ENCODE results near the gene KCNH5.

KCNH5 gene

DNA sequence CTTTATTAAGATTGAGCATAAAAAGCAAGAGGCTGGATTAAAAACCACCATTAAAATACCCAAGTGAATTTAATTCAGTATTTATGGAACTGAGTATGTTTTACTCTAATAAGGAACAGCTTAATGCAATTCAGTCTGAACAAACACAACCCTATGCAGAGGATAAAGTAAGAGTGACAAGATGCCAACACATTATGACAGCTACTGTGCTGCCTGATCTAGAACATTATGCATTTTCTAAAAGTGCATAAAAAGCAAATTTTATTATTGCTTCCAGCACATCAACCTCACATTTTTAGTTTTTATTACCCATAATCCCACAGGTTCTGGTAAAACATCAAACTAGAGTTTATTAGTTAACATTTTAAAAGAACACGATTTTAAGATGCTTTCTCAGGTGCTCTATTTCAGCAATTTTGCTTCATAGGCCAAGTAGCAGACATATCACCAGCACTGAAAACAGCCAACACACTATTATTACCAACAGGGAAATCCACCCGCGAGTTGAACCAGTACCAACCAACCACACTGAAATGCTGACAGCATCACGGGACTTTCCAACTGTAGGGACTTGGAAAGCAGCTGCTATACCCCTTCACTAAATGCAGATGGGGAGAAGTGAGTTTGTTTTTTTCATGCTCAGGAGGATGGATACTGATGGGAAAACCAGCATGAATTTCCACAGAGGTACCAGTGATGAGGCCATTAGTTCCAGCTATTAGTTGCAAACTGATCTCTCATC, 372.1 kb downstream of the KCNH5 start:
- no peak for DNase-seq

DNA sequence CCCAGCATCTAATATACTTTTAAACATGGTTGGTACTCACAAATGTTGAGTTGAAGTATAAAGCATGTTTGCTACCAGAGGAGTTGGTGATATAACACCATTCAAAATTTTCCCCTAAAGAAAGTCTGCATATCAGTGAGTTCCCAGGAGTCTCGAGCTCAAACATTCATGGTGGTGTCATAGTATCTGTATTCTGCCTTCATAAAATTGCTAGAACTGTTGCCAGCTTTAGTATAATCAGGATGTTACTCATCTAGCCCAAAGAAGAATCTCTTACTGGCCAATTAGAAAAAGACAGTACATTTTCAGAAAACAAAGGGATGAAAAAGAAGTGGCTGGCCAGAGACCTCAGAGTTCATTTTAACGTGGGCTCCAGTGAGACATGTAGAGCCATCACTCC, 374.7 kb downstream of the KCNH5 start:
- DNase-seq: no peak

DNA sequence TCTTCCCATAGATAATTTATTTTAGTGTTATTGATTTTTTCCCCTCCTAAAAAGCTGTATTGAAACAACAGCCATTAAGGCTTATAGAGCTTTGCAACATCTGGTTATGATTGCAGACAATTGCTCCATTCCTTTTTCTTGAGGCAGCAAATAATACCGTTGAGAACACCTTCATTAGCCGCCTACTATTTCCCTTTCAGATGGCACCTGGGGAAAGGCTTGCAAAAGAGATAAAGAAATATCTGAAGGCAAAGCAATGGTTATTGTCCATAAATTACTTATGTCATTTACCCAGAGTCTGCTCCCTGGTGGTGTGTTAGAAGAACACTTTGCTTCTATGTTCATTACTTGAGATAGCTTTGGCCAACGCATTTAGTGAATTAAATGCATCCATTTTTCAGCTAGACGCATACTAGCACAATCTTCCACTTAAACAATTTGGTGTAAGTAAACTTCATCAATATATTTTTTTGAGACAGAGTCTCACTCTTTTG, 377.8 kb downstream of the KCNH5 start:
- no peak for DNase-seq

DNA sequence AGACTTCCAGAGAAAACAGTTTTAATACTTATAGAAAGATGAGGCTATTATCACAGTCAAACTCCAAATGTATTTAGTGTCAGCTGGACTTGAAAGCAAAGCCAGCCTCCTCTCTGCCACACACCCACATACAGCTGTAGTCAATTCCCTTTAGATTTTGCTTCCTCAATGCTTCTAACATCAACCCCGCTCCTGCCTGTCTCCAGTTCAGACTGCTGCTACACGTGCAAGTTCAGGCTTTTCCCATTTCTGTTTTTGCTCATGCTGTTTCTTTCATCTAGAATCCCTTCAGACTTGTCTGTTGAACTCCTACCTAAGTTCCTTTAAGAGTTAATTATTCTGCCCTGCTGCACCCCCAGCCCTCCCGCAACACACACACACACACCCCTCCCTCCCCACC, 380.0 kb downstream of the KCNH5 start:
- DNase-seq: no peak

DNA sequence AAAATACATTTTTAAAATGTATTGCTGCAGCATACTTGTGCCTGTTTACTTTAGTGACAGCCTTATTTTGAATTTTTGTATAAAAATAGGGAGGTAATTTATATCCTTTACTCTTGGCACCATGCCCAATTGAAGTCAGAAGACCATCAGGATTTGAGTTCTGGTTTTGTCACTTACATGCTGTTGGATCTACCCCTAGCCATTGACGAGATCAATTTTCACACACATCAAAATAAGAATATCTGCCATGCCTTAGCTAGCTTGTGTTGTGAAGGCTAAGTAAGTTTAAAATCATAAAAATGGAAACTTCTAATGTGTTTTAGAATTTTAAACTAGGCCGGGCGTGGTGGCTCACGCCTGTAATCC, 381.8 kb downstream of the KCNH5 start:
- no peak for DNase-seq

DNA sequence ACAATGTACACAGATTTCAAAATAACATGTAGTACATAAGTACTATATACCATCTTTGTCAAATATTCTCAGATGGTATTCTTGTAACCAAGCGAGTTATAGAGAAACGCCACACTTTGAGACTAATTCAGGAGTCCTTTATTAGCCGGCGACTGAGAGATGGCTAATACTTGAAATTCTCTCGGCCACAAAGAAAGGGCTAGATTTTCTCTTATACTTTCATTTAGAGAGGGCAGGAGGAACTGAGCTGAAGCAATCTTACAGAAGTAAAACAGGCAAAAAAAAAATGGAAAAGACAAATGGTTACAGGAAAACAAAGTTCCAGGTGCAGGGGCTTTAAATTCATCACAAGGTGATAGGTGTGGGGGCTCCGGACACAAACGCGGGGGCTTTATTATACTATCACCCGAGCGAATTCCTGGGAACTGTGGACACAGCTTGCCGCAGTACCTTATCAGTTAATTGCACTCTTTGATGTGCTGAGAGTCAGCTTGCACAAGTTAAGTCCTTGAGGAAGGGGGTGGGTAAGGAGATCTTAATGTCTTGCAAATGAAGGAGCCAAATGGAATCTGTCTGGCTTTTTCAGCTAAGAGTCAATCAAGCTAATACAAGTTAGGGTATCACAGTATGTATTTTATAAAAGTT, 382.3 kb downstream of the KCNH5 start:
- DNase-seq: no peak

DNA sequence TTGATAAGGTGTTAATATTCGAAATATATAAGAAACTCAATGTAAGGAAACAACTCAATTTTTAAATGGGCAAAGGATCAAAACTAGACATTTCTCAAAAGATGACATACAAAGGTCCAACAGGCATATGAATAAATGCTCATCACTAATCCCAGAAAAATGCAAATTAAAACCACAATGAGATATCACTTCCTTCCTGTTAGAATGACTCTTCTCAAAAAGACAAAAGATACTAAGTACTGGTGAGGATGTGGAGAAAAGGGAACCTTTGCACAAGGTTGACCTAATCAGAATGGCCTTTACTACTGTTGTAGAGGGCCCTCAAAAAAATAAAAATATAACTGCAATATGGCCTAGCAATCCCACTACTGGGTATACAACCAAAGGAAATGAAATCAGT, 383.4 kb downstream of the KCNH5 start:
- DNase-seq: no peak

DNA sequence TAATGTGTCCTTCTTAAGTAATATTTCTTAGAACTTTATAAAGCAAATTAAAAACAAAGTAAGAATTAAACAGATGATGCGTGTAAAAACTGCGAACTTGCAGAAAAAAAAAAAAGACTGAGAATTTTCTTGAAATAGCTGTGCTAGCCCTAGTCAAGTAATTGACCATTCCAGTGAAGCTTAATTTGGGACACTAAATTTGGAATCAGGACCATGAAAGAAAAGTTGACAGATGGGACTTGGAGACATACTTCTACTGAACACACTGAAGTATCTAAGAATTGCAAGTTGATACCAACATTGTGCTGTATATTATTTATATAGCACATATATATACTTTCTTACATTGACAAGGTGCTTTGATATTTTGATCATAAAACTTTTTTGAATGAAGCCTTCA, 386.6 kb downstream of the KCNH5 start:
- no peak for DNase-seq

DNA sequence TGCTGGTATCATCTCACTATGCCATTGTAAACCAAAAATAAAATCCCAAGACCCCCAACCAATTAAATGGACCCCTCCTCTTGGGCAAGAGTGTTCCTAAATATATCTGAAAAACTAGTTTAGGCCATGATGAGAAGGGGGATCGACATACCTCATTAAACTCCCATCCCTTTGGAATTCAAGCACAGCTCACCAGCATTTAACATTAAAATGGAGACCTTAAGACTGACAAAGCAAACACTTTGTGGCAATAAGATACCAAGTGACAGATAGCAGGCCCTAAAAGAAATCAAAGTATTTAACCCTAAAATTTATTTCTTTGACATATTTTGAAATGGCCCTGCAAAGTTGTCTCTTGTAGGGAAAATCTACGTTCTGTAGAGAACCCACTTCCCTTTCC, 387.9 kb downstream of the KCNH5 start:
- DNase-seq: no peak

DNA sequence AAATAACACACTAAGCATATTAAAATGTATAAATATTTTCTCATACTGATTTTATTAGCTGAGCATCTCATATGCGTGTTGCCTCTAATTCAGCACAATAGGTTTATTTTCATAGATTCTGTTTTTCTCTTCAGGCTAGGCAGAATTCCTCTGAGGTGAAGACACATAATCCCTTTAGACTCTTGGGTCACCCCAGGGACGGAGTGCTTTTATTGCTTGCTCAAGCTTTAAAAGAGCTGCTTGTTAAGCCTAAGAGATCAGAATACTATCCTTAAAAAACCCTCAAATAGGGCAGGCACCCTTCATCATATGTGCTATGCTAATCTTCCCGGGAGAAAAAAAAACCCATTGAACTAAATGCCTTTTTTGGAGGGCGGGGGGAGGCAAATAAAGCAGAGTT, 390.1 kb downstream of the KCNH5 start:
- DNase-seq: no peak

DNA sequence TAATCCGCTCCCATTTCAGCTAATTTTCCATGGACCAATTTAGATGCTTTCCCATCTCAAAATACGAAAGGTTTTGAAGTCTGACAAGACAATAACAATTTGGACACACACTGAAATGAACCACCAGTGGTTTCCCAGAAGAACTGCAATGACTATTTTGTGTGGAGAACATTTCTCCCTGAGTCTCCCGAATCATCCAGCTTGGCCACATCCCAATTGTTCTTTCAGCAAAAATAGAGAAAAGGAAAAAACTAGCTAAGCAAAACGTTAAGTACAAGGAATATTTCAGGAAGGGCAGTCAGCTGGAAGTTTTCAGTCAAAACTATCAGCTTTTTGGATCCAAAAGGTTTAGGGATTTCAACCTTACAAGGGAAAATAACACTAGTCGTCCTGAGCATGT, 390.6 kb downstream of the KCNH5 start:
- no peak for DNase-seq
